IMR-90 (cell line): Measurements from ENCODE around the gene GIPC3. TPM values are rescaled to one million over a fixed set of nuclear protein-coding genes. Genes with fewer than 3 reads are reported as not detected.

Experiments used
- ATAC-seq: fragments of 200-7000 bp; cut with Tn5 transposase; 2 replicates; pipeline ENCODE4 v1.9.1; 2020; ENCODE audit warnings: low read depth, mild to moderate bottlenecking, moderate library complexity
- BruUV-seq: library from RNA; stranded (reverse); fragments of 400-500 nt; replicated peaks from 2 replicates; lab custom pipeline; 2021; lab: Mats Ljungman, UMichigan
- CTCF ChIA-PET: fragments of 300-600 bp; formaldehyde crosslinking; extraction: SDS; loops from one replicate; lab custom pipeline; 2021; ENCODE audit warnings: antibody characterized with exemption; lab: Yijun Ruan, JAX
- POLR2A ChIA-PET: fragments of 300-600 bp; sonication (Branson Sonifier 250); formaldehyde crosslinking; loops from one replicate; lab custom pipeline; 2022; ENCODE audit warnings: antibody characterized with exemption; ENCODE audit not compliant: unreplicated experiment; lab: Charles Lee
- DNase-seq: peaks from one replicate; pipeline ENCODE4 v3.0.0; 2013
- H2AFZ ChIP-seq: replicated peaks from 2 replicates; pipeline ENCODE3; 2013; ENCODE audit warnings: low read length, mild to moderate bottlenecking; ENCODE audit not compliant: poor library complexity
- H2AK5ac ChIP-seq: 2 replicates; pipeline ENCODE4 v1.6.1; 2013; ENCODE audit warnings: low read depth, low read length, inconsistent platforms
- H2AK9ac ChIP-seq: replicated peaks from 2 replicates; pipeline ENCODE3; 2013; ENCODE audit warnings: mild to moderate bottlenecking, low read depth, low read length, moderate library complexity; ENCODE audit not compliant: poor library complexity
- H2BK120ac ChIP-seq: 2 replicates; pipeline ENCODE4 v1.6.1; 2013; ENCODE audit warnings: low read depth, low read length, inconsistent platforms
- H2BK15ac ChIP-seq: 3 replicates; pipeline ENCODE4 v1.6.1; 2013; ENCODE audit warnings: low read depth, low read length, inconsistent platforms
- H2BK20ac ChIP-seq: 2 replicates; pipeline ENCODE4 v1.6.1; 2013; ENCODE audit warnings: low read depth, mild to moderate bottlenecking, inconsistent platforms, low read length, moderate library complexity
- H2BK5ac ChIP-seq: 2 replicates; pipeline ENCODE4 v1.6.1; 2013; ENCODE audit warnings: mild to moderate bottlenecking, low read depth, low read length, inconsistent platforms; ENCODE audit not compliant: poor library complexity, severe bottlenecking
- H3K14ac ChIP-seq: replicated peaks from 2 replicates; pipeline ENCODE4 v1.6.1; 2013; ENCODE audit warnings: low read depth, low read length, inconsistent platforms
- H3K18ac ChIP-seq: 2 replicates; pipeline ENCODE4 v1.6.1; 2013; ENCODE audit warnings: low read depth, low read length, control low read depth
- H3K23ac ChIP-seq: 2 replicates; pipeline ENCODE4 v1.6.1; 2013; ENCODE audit warnings: low read depth, low read length, inconsistent platforms
- H3K27ac ChIP-seq: 2 replicates; pipeline ENCODE4 v1.5.1; 2013; ENCODE audit warnings: mild to moderate bottlenecking, control low read depth, low read length; ENCODE audit not compliant: insufficient read depth
- H3K27me3 ChIP-seq: 2 replicates; pipeline ENCODE4 v1.6.1; 2013; ENCODE audit warnings: low read length; ENCODE audit not compliant: control insufficient read depth, insufficient read depth
- H3K36me3 ChIP-seq: 2 replicates; pipeline ENCODE4 v1.6.1; 2013; ENCODE audit warnings: low read length, mixed read lengths; ENCODE audit not compliant: control insufficient read depth, insufficient read depth
- H3K4ac ChIP-seq: 2 replicates; pipeline ENCODE4 v1.6.1; 2013; ENCODE audit warnings: low read depth, low read length, inconsistent platforms
- H3K4me1 ChIP-seq: 2 replicates; pipeline ENCODE4 v1.6.1; 2013; ENCODE audit warnings: low read length, mixed read lengths; ENCODE audit not compliant: control insufficient read depth, insufficient read depth
- H3K4me2 ChIP-seq: 2 replicates; pipeline ENCODE4 v1.6.1; 2013; ENCODE audit warnings: low read depth, mild to moderate bottlenecking, control low read depth, low read length, moderate library complexity
- H3K4me3 ChIP-seq: 2 replicates; pipeline ENCODE4 v1.5.1; 2013; ENCODE audit warnings: low read depth, mild to moderate bottlenecking, control low read depth, low read length, moderate library complexity; ENCODE audit not compliant: insufficient read depth
- H3K56ac ChIP-seq: 2 replicates; pipeline ENCODE4 v1.6.1; 2013; ENCODE audit warnings: low read length, inconsistent platforms; ENCODE audit not compliant: insufficient read depth; ENCODE audit errors: extremely low read depth
- H3K79me1 ChIP-seq, 2 experiments: 2 replicates each; pipeline ENCODE4 v1.6.1; 2013; ENCODE audit warnings: low read length in 2 of 2, inconsistent platforms in 1 of 2, low read depth in 1 of 2
- H3K9ac ChIP-seq: 2 replicates; pipeline ENCODE4 v1.6.1; 2013; ENCODE audit warnings: low read depth, low read length, control low read depth
- H3K9me1 ChIP-seq: 2 replicates; pipeline ENCODE4 v1.6.1; 2013; ENCODE audit warnings: low read length, inconsistent platforms; ENCODE audit not compliant: insufficient read depth
- H3K9me3 ChIP-seq: 2 replicates; pipeline ENCODE4 v1.6.1; 2013; ENCODE audit warnings: low read length; ENCODE audit not compliant: control insufficient read depth, insufficient read depth
- H4K20me1 ChIP-seq: 2 replicates; pipeline ENCODE4 v1.6.1; 2013; ENCODE audit warnings: low read length, inconsistent platforms; ENCODE audit not compliant: insufficient read depth
- H4K5ac ChIP-seq: 2 replicates; pipeline ENCODE4 v1.6.1; 2013; ENCODE audit warnings: mild to moderate bottlenecking, low read depth, low read length, control low read depth
- H4K8ac ChIP-seq, 2 experiments: 2 replicates each; pipeline ENCODE4 v1.6.1; 2013; ENCODE audit warnings: low read depth in 2 of 2, low read length in 2 of 2, control low read depth in 1 of 2, inconsistent platforms in 1 of 2
- H4K91ac ChIP-seq: 2 replicates; pipeline ENCODE4 v1.6.1; 2013; ENCODE audit warnings: low read depth, low read length, inconsistent platforms; ENCODE audit not compliant: insufficient read depth
- BHLHE40 ChIP-seq: fragments of 150-350 bp; IDR thresholded peaks from 2 replicates; pipeline ENCODE4 v1.6.1; 2016; ENCODE audit warnings: mild to moderate bottlenecking, low read depth, low read length
- CEBPB ChIP-seq: IDR thresholded peaks from 2 replicates; pipeline ENCODE4 v1.6.1; 2012; ENCODE audit warnings: low read depth, low read length, improper control_type of control experiment
- CHD1 ChIP-seq: IDR thresholded peaks from 2 replicates; pipeline ENCODE4 v1.6.1; 2012; ENCODE audit warnings: low read depth, low read length, improper control_type of control experiment
- MXI1 ChIP-seq: IDR thresholded peaks from 2 replicates; pipeline ENCODE4 v1.6.1; 2012; ENCODE audit warnings: low read depth, mild to moderate bottlenecking, low read length, moderate library complexity, borderline replicate concordance
- NFE2L2 ChIP-seq: fragments of 150-350 bp; IDR thresholded peaks from 2 replicates; pipeline ENCODE4 v1.6.1; 2016; ENCODE audit warnings: low read depth, mild to moderate bottlenecking, low read length
- RCOR1 ChIP-seq: IDR thresholded peaks from 2 replicates; pipeline ENCODE4 v1.6.1; 2012; ENCODE audit warnings: mild to moderate bottlenecking, low read length, improper control_type of control experiment; ENCODE audit not compliant: insufficient replicate concordance
- WGBS, 2 experiments: methylation state at CpG; one replicate each; pipeline versions ENCODE4 v1.1.5 to v1.1.7; 2013; ENCODE audit warnings: missing lambda C conversion rate in 2 of 2; ENCODE audit not compliant: insufficient read length in 1 of 2; ENCODE audit errors: extremely low coverage in 2 of 2; 5-methylcytosine and 5-hydroxymethylcytosine counted together
- dilution Hi-C: fragments of 300-500 bp; cut with HindIII; formaldehyde crosslinking; loops from one replicate; pipeline ENCODE4 v1.14.3; 2018; ENCODE audit warnings: low sequenced_read_pairs; ENCODE audit not compliant: unreplicated experiment
- in situ Hi-C: fragments of 300-500 bp; cut with MboI; formaldehyde crosslinking; loops from 3 replicates; pipeline ENCODE4 v1.14.3; 2019; ENCODE audit warnings: low sequenced_read_pairs, inconsistent platforms, mixed read lengths
- intact Hi-C: fragments of 100-400 bp; cut with micrococcal nuclease; formaldehyde crosslinking; loops from 2 replicates; pipeline ENCODE4 v1.10.0; 2022
- polyA plus RNA-seq, 3 experiments: library from polyadenylated mRNA; depleted of rRNA; stranded (reverse); fragments of >200 nt; gene quantifications; 2 replicates each; pipeline ENCODE4 v1.2.3, GENCODE V29; 2012; ENCODE audit warnings: low replicate concordance in 1 of 3
- total RNA-seq: library from RNA; depleted of rRNA; stranded (reverse); fragments of >200 nt; gene quantifications from 2 replicates; pipeline ENCODE4 v1.2.3, GENCODE V29; 2012
- TF ChIP-seq, protein P1 (sequence below): fragments of 150-350 bp; IDR thresholded peaks from 2 replicates; pipeline ENCODE4 v1.6.1; 2016; ENCODE audit warnings: low read depth, mild to moderate bottlenecking, low read length, moderate library complexity, borderline replicate concordance

Gene GIPC3
- total and polyA plus RNA-seq, 2 of the 4 experiments (the other 2 are of a cell fraction) = under 0.01 to 0.36 TPM

DNA sequence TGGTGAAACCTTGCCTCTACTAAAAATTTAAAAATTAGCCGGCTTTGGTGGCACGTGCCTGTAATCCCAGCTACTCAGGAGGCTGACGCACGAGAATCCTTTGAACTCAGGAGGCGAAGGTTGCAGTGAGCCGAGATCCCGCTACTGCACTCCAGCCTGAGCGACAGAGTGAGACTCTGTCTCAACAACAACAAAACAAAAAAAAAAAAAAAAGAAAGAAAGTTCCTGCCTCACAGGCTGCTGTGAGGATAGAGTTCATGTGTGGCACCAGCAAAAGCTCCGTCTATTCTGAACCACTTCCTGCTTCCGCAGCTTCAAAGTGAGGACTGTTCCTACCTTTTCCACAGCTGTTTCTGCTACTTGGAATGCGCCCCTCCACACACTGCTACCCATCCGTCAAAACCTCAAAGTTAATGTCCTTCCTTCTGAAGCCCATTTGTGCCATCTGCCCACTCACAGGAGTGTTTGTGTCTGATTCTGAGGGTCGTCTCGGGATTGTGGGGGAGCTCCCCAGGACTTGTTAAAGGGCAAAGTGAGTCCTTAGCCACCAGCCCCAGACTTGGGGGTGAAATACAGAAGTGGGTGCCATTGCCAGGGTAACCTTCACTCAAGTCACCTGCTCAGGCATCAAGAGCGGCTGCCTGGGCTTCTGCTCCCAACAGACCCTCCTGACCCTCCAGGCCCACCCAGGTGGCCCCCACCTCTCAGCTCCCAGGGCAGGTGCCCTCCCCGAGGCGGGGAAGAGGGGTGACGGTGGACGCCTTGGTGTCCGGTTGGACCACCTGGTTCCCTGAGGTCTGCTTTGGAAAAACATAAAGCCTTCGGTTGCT, 30.8 kb upstream of the GIPC3 start:
- Histone ChIP-seq H2BK5ac (no peak overlapping the region), H2BK20ac (no peak overlapping the region), H3K4me2 (no peak overlapping the region), H3K4me1 (peaks cover 16% of the 10 kb centered on the region), H3K36me3 (peaks cover 4% of the 10 kb centered on the region; the same call in 1 of the 2 replicates), H3K18ac (no peak overlapping the region), H4K8ac (no peak overlapping the region), H4K91ac (no peak overlapping the region), H2BK15ac (no peak overlapping the region), H3K56ac (no peak overlapping the region), H2AK5ac (no peak overlapping the region; the same call in 1 of the 2 replicates), H4K20me1 (peaks cover 36% of the 10 kb centered on the region), H3K27ac (no peak overlapping the region), H2AFZ (no peak overlapping the region), H3K79me1 (peaks cover 33 to 50% of the 10 kb centered on the region in 2 experiments), H3K14ac (no peak overlapping the region), H4K5ac (no peak overlapping the region), H3K4me3 (no peak overlapping the region), H2AK9ac (peak overlapping the region; percentile 78), H3K9me3 (no peaks in the 10 kb centered on the region), H3K9me1 (0 out of 2 replicates have a peak, but pooled peaks cover 4% of the 10 kb centered on the region), H2BK120ac (no peak overlapping the region), H3K9ac (no peak overlapping the region), H3K27me3 (no peaks in the 10 kb centered on the region), H3K4ac (no peak overlapping the region), H3K23ac (peak overlapping the region; percentile 7; the same call in 1 of the 2 replicates)
- dilution Hi-C loops (no loop called here), intact Hi-C loops (no loop called here), in situ Hi-C loops (no loop called here)
- ChIA-PET CTCF (no interaction called here), POLR2A (no interaction called here)
- 68% methylated on average over 8 of the region's 21 CpGs; no CpG with 5 or more reads in 1 of the 2 experiments for WGBS, 2 experiments
- no TSS peak for BruUV-seq
- ATAC-seq (no peak), DNase-seq (no peak)
- TF ChIP-seq MXI1 (no peak), CHD1 (no peak), RCOR1 (no peak), CEBPB (no peak), NFE2L2 (no peak), BHLHE40 (no peak)
- TF ChIP-seq, protein P1, sequence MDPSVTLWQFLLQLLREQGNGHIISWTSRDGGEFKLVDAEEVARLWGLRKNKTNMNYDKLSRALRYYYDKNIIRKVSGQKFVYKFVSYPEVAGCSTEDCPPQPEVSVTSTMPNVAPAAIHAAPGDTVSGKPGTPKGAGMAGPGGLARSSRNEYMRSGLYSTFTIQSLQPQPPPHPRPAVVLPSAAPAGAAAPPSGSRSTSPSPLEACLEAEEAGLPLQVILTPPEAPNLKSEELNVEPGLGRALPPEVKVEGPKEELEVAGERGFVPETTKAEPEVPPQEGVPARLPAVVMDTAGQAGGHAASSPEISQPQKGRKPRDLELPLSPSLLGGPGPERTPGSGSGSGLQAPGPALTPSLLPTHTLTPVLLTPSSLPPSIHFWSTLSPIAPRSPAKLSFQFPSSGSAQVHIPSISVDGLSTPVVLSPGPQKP = no peak
